GM23248 (cell line): ENCODE data around the gene FBF1. TPM values are rescaled to one million over a fixed set of nuclear protein-coding genes. Genes with fewer than 3 reads are reported as not detected.

Source experiments
- DNase-seq: peaks from one replicate; pipeline ENCODE4 v3.0.0-alpha.2; 2015
- H2AFZ ChIP-seq: fragments of 200-600 bp; sonication (generic); 2 replicates; pipeline ENCODE4 v1.6.1; 2016; ENCODE audit warnings: antibody characterized with exemption
- H3F3A ChIP-seq: fragments of 200-600 bp; sonication (generic); 2 replicates; pipeline ENCODE4 v1.6.1; 2016; ENCODE audit warnings: mild to moderate bottlenecking, antibody characterized with exemption, mixed run types; ENCODE audit not compliant: insufficient read depth
- H3K27ac ChIP-seq: fragments of 200-600 bp; sonication (generic); 2 replicates; pipeline ENCODE4 v1.5.1; 2016; ENCODE audit warnings: mild to moderate bottlenecking
- H3K27me3 ChIP-seq: fragments of 200-600 bp; sonication (generic); replicated peaks from 2 replicates; pipeline ENCODE4 v1.6.1; 2016; ENCODE audit warnings: mild to moderate bottlenecking; ENCODE audit not compliant: insufficient read depth
- H3K36me3 ChIP-seq: fragments of 200-600 bp; sonication (generic); 2 replicates; pipeline ENCODE4 v1.6.1; 2016; ENCODE audit warnings: low read depth, mild to moderate bottlenecking
- H3K4me1 ChIP-seq: fragments of 200-600 bp; sonication (generic); 2 replicates; pipeline ENCODE4 v1.6.1; 2016; ENCODE audit warnings: mild to moderate bottlenecking; ENCODE audit not compliant: insufficient read depth
- H3K4me2 ChIP-seq: fragments of 200-600 bp; sonication (generic); one replicate; pipeline ENCODE4 v1.6.1; 2016; ENCODE audit warnings: mild to moderate bottlenecking; ENCODE audit not compliant: unreplicated experiment
- H3K4me3 ChIP-seq: fragments of 200-600 bp; sonication (generic); 2 replicates; pipeline ENCODE4 v1.5.1; 2016; ENCODE audit warnings: mild to moderate bottlenecking
- H3K79me2 ChIP-seq: fragments of 200-600 bp; sonication (generic); 2 replicates; pipeline ENCODE4 v1.6.1; 2016; ENCODE audit warnings: mild to moderate bottlenecking; ENCODE audit not compliant: insufficient read depth
- H3K9ac ChIP-seq: fragments of 200-600 bp; sonication (generic); 2 replicates; pipeline ENCODE4 v1.6.1; 2016; ENCODE audit warnings: mild to moderate bottlenecking
- H3K9me2 ChIP-seq: fragments of 200-600 bp; sonication (generic); 2 replicates; pipeline ENCODE4 v1.6.1; 2016; ENCODE audit warnings: mixed run types, mild to moderate bottlenecking, moderate library complexity; ENCODE audit not compliant: insufficient read depth
- H3K9me3 ChIP-seq: fragments of 200-600 bp; sonication (generic); one replicate; pipeline ENCODE4 v1.6.1; 2017; ENCODE audit warnings: low read depth
- H4K20me1 ChIP-seq: fragments of 200-600 bp; sonication (generic); 2 replicates; pipeline ENCODE4 v1.6.0; 2016; ENCODE audit not compliant: insufficient read depth
- EZH2 ChIP-seq: fragments of 200-600 bp; sonication (generic); IDR thresholded peaks from 2 replicates; pipeline ENCODE4 v1.6.1; 2018; ENCODE audit warnings: antibody characterized with exemption, mild to moderate bottlenecking; ENCODE audit not compliant: insufficient read depth, poor library complexity, severe bottlenecking
- EZH2phosphoT487 ChIP-seq: fragments of 200-600 bp; sonication (generic); IDR thresholded peaks from 2 replicates; pipeline ENCODE4 v1.6.1; 2018; ENCODE audit warnings: antibody characterized with exemption, moderate library complexity, mild to moderate bottlenecking, low read depth; ENCODE audit not compliant: insufficient read depth
- WGBS, 2 experiments: methylation state at CpG; one replicate each; pipeline ENCODE4 v1.1.6; 2015 to 2017; ENCODE audit warnings: low lambda C conversion rate in 2 of 2, low coverage in 1 of 2; ENCODE audit errors: missing lambda C conversion rate in 2 of 2; 5-methylcytosine and 5-hydroxymethylcytosine counted together
- in situ Hi-C: fragments of 300-500 bp; cut with MboI; formaldehyde crosslinking; loops from 2 replicates; pipeline ENCODE4 v1.15.0; 2020
- polyA plus RNA-seq: library from polyadenylated mRNA; unstranded; fragments of >200 nt; fragmentation: Nextera tagmentation; extraction: Ambion mirVana; gene quantifications from 2 replicates; pipeline ENCODE4 v1.2.1, GENCODE V29; 2016
- total RNA-seq: library from RNA; depleted of rRNA; stranded (reverse); fragments of >200 nt; shearing (Covaris generic); gene quantifications from 2 replicates; pipeline ENCODE4 v1.2.3, GENCODE V29; 2014

FBF1 gene
- total and polyA plus RNA-seq, 2 experiments from 2014 or later, result 4.3 to 8.3 TPM

- Histone ChIP-seq H3K27ac (no peak overlapping the region), H3K9me2 (no peaks in the 10 kb centered on the region), H3K4me2 (no peak overlapping the region), H3K79me2 (no peaks in the 10 kb centered on the region), H2AFZ (no peak overlapping the region), H3K4me3 (no peak overlapping the region), H3K27me3 (no peaks in the 10 kb centered on the region), H3K9me3 (no peaks in the 10 kb centered on the region), H3K4me1 (no peaks in the 10 kb centered on the region), H3F3A (no peaks in the 10 kb centered on the region), H3K36me3 (no peaks in the 10 kb centered on the region; the same call in 1 of the 2 replicates), H4K20me1 (no peaks in the 10 kb centered on the region), H3K9ac (no peak overlapping the region)
- WGBS, 2 experiments, result 97% methylated on average over 15 of the region's 15 CpGs
- in situ Hi-C loops, result no loop called here
- no peak for DNase-seq
- TF ChIP-seq EZH2phosphoT487 (no peak), EZH2 (no peak)
Observed at GRCh38 chr17:75925912-75926311, 14.9 kb downstream of the FBF1 start.

GRCh38 chr17:75925103-75925502, 15.7 kb downstream of the FBF1 start:
- Histone ChIP-seq H3F3A (no peaks in the 10 kb centered on the region), H4K20me1 (no peaks in the 10 kb centered on the region), H2AFZ (no peak overlapping the region), H3K27me3 (no peaks in the 10 kb centered on the region), H3K9ac (no peak overlapping the region), H3K79me2 (no peaks in the 10 kb centered on the region), H3K9me3 (no peaks in the 10 kb centered on the region), H3K4me2 (no peak overlapping the region), H3K27ac (no peak overlapping the region), H3K4me3 (no peak overlapping the region), H3K4me1 (no peaks in the 10 kb centered on the region), H3K36me3 (no peaks in the 10 kb centered on the region; the same call in 1 of the 2 replicates), H3K9me2 (no peaks in the 10 kb centered on the region)
- in situ Hi-C loops, result no loop called here
- TF ChIP-seq EZH2phosphoT487 (no peak), EZH2 (no peak)
- no peak for DNase-seq
- WGBS, 2 experiments, result 92 to 95% methylated on average over 11 of the region's 11 CpGs

DNA sequence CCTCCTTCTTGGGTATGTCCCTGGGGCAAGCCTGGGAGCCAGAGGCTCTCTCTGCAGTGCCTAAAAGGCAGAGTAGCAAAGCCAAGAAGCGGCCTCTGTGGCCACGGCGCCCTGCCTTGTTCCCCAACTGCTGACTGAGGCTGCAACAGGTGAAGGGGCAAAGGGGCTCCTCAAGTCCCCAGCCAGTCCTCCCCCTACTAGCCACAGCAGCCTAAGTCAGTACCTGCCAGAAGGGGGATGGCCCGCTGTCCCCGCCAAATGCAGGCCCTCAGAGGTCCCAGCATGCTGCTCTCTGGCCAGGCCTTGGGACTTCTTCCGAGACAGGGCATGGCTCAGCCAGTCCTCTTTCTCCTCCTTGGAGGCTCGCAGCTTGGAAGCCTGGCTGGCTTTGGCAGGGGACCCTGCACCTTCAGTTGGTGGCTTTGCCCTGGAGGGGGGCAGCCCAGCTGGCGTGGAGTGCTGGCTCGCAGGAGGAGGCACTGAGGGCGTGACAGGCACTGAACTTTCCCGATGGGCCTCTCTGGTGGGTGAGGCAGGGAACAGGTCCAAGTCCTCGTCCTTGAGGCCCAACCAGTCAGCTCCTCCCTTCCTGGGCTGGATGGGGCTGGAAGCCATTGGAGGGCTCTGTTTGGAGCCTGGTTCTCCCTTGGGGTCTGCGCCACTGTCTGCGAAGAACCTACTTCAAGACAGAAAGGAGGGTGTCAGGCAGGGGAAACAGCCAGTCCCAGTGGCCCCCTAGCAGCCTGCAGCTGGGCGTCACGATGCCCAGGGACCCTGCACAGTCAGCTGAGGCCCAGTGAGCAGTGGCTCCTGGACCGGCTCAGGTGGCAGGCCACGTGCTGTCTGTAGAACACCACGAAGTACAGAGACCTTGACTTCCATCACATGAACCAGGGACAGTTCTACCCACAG, 17.6 kb downstream of the FBF1 start:
- no peak overlapping the region for H2AFZ ChIP-seq
- H3K4me1 ChIP-seq, result no peaks in the 10 kb centered on the region
- TF ChIP-seq EZH2, result no peak
- TF ChIP-seq EZH2phosphoT487, result no peak
- H3K9ac ChIP-seq, result no peak overlapping the region
- DNase-seq, result no peak
- no peaks in the 10 kb centered on the region for H3K9me3 ChIP-seq
- H3K27ac ChIP-seq, result no peak overlapping the region
- H3K9me2 ChIP-seq, result no peaks in the 10 kb centered on the region
- in situ Hi-C loops, result loop anchor here (25.0 kb wide), 1 partner anchor 364 kb away; no protein-coding TSS in a partner anchor
- no peaks in the 10 kb centered on the region for H3K79me2 ChIP-seq
- no peaks in the 10 kb centered on the region for H3F3A ChIP-seq
- no peak overlapping the region for H3K4me2 ChIP-seq
- no peaks in the 10 kb centered on the region; the same call in 1 of the 2 replicates for H3K36me3 ChIP-seq
- WGBS, 2 experiments, result 86 to 87% methylated on average over 19 of the region's 19 CpGs
- H3K4me3 ChIP-seq, result no peak overlapping the region
- no peaks in the 10 kb centered on the region for H3K27me3 ChIP-seq
- H4K20me1 ChIP-seq, result no peaks in the 10 kb centered on the region

GRCh38 chr17:75922173-75922961, 18.5 kb downstream of the FBF1 start:
- H3K4me1 ChIP-seq, result no peaks in the 10 kb centered on the region
- no peak overlapping the region for H3K27ac ChIP-seq
- WGBS, 2 experiments, result 93 to 96% methylated on average over 18 of the region's 18 CpGs
- no peak overlapping the region for H3K9ac ChIP-seq
- no peaks in the 10 kb centered on the region for H4K20me1 ChIP-seq
- H2AFZ ChIP-seq, result no peak overlapping the region
- no peaks in the 10 kb centered on the region for H3K27me3 ChIP-seq
- no peaks in the 10 kb centered on the region for H3K9me3 ChIP-seq
- H3K9me2 ChIP-seq, result no peaks in the 10 kb centered on the region
- H3K79me2 ChIP-seq, result no peaks in the 10 kb centered on the region
- in situ Hi-C loops, result loop anchor here (25.0 kb wide), 1 partner anchor 365 kb away; no protein-coding TSS in a partner anchor
- no peaks in the 10 kb centered on the region; the same call in 1 of the 2 replicates for H3K36me3 ChIP-seq
- no peak for TF ChIP-seq EZH2phosphoT487
- TF ChIP-seq EZH2, result no peak
- no peak for DNase-seq
- no peaks in the 10 kb centered on the region for H3F3A ChIP-seq
- no peak overlapping the region for H3K4me2 ChIP-seq
- H3K4me3 ChIP-seq, result no peak overlapping the region
